Right ventricle myocardium superior (tissue), 1 donor: ENCODE data around the gene NCS1. TPM values are rescaled to one million over a fixed set of nuclear protein-coding genes. Genes with fewer than 3 reads are reported as not detected.
A peak's percentile ranks its signal among the peaks of the same experiment; 100 is the strongest.

ENCODE experiments used
- ATAC-seq: fragments of 200-7000 bp; cut with Tn5 transposase; one replicate; pipeline ENCODE4 v1.9.1; 2020; ENCODE audit warnings: mild to moderate bottlenecking; ENCODE audit not compliant: poor library complexity
- DNase-seq: peaks from one replicate; pipeline ENCODE4 v3.0.0-alpha.2; 2020
- intact Hi-C: fragments of 100-400 bp; cut with DNase I; formaldehyde crosslinking; loops from one replicate; pipeline ENCODE4 v1.11.2; 2022
- total RNA-seq: library from RNA; stranded (reverse); fragmentation: NEBNext Ultra II Directional; extraction: Animal tissue kit (Norgen Biotek cat#: 25700); gene quantifications from one replicate; pipeline ENCODE4 v1.2.1, GENCODE V29; 2021
- donor health status: DM: no; HTN: yes; CAD: no; lungs with severe emphysema.

Gene NCS1
- total RNA-seq, 1 donor from 2014 or later, result 5.0 TPM

DNA sequence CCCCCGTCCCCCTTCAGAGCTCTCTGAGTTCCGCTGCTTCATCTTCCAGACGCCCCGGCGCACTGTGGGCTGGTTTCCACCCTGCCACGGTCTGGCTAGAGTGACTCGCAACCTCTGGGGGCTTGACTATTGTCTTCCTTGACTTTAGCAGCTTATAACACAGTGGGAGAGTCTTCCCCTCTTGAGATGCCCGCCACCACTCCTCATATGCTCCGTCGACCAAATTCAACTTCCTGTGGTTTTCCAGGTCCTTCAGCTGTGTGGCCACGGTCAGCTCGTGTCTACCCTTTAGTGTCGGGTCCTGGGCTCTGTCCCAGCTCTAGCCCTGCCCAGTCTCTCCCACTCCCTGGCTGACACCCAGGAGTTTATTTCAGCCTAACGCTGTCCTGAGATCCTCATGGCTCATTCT is 28.2 kb upstream of the NCS1 start:
- intact Hi-C loops, result no loop called here
- DNase-seq (peak; percentile 53), ATAC-seq (peak; percentile 86)

DNA sequence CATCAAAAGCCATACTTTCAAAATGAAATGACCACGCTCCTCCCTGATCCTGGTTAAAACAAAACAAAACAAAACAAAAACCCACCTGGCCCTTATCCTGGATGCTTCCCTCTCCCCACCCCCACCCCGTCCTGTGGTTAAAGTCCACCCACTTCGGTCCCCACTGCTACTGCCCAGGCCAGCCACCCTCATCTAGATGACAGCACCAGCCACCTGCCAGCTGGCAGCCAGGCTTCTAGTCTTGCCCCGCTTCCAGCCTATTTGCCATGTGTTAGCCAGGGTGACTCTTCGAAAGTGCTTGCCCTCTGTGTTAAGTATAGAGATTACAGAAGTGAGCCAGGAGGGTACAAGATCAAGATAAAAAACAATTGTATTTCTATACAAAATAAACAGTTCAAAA is 27.5 kb upstream of the NCS1 start:
- DNase-seq (peak; percentile 67), ATAC-seq (peak; percentile 89)
- intact Hi-C loops, result no loop called here

DNA sequence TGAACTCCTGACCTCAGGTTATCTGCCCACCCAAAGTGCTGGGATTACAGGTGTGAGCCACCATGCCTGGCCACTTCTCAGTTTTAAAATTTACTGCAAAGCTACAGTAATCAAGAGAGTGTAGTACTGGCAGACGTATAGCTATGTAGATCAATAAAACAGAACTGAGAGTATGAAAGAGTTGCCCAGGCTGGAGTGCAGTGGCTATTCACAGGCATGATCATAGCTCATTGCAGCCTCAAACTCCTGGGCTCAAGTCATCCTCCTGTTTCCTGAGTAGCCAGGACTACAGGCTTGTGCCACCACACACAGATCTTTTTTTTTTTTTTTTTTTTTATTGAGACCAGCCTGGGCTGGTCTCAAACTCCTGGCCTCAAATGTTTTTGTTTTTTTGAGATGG is 26.5 kb upstream of the NCS1 start:
- DNase-seq (no peak), ATAC-seq (no peak)
- intact Hi-C loops, result no loop called here

DNA sequence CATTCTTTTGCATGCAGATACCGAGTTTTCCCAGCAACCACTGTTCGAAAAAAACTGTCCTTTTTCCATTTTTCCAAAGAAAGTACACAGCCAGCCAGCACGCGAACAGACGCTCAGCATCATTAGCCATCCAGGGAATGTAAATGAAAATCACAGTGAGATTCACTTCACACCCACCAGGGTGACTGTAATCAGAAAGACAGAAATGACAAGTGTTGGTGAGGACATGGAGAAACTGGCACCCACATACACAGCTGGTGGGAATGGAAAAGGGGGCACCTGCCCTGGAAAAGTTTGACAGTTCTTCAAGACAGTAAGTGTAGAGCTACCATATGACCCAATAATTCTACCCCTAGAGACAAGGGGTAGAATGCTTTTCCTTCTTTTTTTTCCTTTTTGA is 25.0 kb upstream of the NCS1 start:
- ATAC-seq (no peak), DNase-seq (peak; percentile 1)
- intact Hi-C loops, result no loop called here

DNA sequence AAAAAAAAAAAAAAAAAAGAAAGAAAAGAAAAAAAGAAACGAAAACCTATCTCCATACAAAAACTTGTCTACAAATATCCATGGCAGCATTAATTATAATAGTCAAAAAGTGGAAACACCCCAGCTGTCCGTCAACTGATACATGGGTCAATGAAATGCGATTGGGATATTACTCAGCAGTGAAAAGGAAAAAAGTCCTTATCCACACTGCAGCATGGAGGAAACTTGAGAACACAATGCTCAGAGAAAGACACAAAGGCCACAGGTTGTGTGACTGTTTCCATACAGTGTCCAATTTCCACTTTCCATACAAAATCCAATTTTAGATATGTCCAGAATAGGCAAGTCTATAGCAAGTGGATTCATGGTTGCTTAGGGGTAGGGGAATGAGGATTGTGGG is 24.3 kb upstream of the NCS1 start:
- DNase-seq (no peak), ATAC-seq (no peak)
- intact Hi-C loops, result no loop called here

DNA sequence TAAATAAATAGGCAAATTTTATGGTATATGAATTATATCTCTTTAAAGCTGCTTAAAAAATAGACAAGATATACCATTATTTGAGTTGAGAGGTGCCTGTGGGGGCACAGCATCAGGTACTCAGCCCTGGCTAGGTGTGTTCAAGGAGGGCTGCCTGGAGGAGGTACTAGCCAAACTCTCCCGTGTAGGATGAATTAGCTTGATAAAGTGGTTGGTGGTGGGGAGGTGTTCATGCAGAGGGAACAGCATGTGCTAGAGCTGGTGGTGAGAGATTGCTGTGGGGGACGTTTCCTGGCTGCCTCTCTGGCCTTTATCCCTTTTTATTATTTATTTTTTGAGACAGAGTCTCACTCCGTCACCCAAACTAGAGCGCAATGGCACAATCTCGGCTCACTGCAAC is 23.2 kb upstream of the NCS1 start:
- no peak for ATAC-seq
- peak; percentile 3 for DNase-seq
- intact Hi-C loops, result no loop called here

DNA sequence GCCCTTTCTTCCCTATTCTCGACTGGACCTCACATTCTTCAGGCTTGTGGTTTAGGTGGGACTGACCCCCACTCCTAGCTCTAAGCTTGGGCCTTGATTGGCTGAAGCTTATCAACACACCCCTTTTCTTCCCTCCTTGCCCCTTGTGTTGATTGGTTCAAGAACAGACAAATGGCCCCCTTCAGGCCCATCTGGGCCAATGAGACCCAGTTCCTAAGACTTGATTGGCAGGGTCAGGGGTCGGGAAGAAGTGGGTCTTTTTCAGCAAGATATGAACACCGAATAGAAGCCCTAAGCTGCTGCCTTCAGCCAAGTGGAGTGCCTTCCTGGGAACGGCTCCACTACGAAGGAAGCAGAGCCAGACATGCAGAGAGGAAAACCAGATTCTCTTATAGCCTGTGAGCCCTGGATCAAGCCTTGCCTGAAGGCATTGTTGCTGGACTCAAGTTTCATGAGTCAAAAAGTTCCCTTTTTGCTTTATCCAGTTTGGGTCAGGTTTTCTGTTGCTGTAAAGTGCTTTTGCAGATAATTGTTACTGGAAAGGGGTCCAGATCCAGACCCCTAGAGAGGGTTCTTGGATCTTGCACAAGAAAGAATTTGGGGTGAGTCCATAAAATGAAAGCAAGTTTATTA is 22.4 kb upstream of the NCS1 start:
- DNase-seq (peak; percentile 7), ATAC-seq (no peak)
- intact Hi-C loops, result no loop called here

DNA sequence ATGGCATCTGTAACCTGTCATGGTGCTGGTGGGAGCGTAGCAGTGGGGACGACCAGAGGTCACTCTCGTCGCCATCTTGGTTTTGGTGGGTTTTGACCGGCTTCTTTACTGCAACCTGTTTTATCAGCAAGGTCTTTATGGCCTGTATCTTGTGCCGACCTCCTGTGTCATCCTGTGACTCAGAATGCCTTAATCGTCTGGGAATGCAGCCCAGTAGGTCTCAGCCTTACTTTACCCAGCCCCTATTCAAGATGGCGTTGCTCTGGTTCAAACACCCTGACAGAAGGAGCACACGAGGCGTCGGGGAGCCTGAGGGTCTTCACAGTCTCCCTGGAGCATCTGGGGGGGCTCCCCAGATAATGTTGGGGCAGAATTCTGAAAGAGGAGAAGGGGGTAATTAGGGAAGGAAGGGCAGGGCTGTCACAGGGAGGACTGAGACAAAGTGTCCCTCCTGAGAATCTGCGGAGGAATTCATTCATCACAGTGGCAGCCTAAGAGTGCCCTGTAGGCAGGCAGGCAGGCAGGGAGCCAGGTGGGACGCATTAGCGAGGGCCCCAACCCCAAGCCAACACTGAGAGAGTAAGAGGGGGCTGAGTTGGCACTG is 21.3 kb upstream of the NCS1 start:
- DNase-seq (peak; percentile 2), ATAC-seq (no peak)
- intact Hi-C loops, result no loop called here

DNA sequence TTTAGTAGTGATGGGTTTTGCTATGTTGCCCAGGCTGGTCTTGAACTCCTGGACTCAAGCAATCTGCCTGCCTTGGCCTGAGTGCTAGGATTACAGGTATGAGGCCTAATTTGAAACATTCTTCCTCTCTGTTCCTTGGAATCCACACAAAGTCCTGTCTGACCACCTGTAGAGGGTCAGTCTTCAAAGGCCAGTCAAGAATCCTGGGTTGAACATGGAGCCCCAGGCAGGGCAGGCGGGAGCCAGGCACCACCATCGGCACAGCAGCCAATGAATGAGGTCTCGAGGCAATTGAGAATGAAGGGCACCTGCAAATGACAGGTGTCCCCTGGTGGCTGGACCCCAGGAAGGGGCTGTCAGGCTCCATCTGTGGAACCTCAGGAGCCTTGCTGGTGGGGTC is 17.4 kb upstream of the NCS1 start:
- ATAC-seq (no peak), DNase-seq (no peak)
- intact Hi-C loops, result no loop called here

DNA sequence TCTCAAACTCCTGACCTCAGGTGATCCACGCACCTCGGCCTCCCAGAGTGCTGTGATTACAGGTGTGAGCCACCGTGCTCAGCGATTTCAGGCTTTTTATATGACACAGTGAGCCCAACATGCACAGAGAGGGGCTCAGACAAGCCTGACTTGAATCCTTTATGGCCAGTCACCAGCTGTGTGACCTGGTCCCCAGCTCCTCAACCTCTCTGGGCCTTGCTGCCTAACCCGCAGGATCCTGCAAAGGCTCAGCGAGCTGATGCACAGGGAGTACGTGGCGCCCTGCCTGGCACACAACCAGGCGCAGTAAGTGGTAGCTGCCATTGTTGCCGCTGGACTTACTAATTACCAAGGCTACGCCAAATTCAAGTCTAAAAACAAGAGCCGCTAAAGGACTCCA is 16.6 kb upstream of the NCS1 start:
- ATAC-seq, result no peak
- intact Hi-C loops, result no loop called here
- no peak for DNase-seq

DNA sequence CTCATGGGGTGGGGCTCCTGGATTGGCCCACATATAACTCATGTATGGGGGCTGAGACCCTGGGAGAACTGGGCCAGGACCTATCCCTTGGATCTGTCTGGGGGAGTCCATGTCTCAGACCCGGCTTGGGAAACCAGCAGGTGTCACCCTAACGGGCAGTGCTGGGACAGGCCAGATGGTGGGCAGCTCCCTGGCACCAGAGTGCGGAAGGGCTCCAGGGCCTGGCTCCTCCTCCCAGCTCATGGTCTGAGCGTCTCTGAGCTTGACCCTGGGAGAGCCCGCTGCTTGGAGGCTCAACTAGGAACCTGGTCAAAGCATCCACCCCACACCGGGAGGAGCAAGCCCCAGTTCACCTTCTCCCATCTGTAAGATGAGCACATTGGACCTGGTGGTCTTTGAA is 15.5 kb upstream of the NCS1 start:
- DNase-seq (no peak), ATAC-seq (no peak)
- intact Hi-C loops, result no loop called here

DNA sequence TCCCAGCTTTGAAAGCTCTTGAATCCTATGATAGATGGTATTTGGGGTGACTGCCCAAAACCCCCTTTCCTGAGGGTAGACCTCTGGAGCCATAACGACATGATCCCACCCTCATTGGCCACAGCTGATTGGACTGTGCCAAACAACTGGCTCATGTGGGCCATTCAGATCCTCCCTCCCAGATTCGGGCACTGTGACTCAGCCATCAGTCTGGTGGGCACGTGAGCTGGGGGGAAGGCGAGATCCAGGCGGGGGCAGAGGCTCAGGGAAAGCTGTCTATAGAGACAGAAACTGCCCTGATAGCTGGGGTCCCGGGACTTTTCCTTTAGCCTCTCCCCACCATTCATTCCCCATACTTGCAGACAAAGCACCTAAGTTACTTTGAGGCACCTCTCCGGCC is 15.1 kb upstream of the NCS1 start:
- DNase-seq (no peak), ATAC-seq (no peak)
- intact Hi-C loops, result no loop called here

DNA sequence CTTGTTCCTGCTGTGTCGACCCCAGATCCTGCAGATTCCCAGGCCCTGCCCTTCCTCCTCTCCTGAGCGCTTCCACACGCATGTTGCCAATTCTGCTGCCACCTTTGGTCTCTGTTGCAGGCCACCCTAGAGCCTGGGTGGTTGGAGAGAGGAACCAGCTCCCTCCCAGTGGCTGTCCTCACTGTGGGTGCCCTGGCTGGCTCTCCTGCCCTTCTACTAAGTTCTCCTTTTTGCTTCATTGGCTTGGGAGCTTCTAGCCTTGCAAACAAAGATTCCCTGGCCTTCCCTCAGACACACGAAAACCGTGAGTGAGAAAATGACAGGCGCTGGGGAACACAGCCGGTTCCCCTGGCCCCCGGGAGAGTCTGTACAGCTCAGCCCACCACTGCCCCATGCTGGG is 14.2 kb upstream of the NCS1 start:
- DNase-seq (no peak), ATAC-seq (no peak)
- intact Hi-C loops, result no loop called here

DNA sequence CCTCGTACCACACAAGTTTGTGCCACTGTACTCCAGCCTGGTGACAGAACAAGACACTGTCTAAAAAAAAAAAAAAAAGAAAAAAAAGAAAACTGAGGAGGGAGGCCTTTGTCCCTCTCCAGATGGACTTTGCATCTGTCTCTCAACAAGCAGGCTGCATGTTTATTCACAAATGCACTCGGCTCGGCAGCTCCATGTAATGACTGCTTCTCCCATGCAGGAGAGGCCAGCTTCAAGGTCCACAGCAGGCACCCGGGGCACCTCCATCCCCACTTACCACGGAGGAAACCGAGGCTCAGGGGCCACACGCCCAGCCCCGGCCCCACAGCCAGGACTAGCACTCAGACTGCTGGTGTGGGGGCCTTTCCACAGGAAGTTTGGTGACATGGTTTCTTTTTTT is 13.1 kb upstream of the NCS1 start:
- ATAC-seq (no peak), DNase-seq (peak; percentile 17)
- intact Hi-C loops, result no loop called here

DNA sequence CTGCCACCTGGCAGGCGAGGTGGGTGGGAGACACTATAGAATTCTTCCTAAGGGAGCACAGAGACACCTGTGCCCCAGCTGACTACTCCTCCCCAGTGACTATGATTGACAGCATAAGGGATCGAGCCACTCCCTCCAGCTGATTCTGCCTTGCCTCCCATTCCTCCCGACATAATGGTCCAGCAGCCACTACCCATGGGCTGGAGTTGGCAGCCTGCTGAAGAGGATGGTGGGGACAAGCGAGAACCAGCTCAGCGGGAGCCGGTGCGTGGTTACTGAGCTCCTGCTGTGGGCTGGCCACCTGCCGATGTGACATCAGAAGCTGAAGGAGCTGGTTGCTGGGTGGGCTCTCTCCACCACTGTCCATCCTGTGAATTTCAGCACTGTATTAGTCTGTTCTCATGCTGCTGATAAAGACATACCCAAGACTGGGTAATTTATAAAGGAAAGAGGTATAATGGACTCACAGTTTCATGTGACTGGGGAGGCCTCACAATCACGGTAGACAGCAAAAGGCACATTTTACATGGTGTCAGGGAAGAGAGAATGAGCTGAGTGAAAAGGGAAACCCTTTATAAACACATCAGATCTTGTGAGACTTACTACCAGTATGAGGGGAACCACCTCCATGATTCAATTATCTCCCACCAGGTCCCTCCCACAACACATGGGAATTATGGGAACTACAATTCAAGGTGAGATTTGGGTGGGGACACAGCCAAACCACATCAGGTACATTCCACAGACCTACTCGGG is 12.1 kb upstream of the NCS1 start:
- ATAC-seq, result no peak
- no peak for DNase-seq
- intact Hi-C loops, result no loop called here

DNA sequence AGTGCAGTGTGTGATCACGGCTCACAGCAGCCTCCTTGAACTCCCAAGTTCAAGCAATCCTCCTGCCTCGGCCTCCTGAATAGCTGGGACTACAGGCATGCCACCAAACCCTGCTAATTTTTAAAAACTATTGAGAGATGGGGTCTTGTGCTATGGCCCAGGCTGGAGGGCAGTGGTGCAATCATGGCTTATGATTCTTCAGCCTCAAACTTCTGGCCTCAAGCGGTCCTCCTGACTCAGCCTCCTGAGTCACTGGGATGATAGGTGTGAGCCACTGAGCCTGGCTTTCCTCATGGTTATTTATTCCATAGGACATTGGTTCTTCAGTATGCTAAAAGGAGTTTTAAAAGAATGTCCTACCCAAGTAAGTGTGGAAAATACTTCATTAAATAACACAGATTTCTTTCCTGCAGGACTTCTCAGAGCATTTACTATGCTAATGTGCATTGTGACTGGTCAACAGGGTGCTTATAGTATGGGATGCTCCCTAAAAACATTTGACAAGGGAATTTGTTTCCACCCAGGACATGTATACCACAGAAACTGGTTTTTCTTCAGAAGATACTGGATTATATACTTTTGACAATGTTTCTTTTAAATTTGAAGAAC is 11.2 kb upstream of the NCS1 start:
- intact Hi-C loops, result no loop called here
- no peak for DNase-seq
- ATAC-seq, result no peak

DNA sequence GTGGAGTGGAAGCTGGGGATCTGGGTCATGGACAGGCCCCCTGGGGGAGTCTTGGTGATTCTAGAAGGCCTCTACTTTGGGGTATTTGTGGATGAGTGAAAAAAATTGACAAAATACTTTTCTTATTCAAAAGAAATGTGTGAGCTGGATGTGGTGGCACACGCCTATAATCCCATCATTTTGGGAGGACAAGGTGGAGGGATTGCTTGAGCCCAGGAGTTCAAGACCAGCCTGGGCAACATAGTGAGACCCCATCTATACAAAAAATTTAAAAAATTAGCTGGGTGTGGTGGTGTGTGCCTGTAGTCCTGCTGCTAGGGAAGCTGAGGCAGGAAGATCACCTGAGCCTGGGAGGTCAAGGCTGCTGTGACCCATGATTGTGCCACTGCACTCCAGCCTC is 6.6 kb upstream of the NCS1 start:
- ATAC-seq, result no peak
- no peak for DNase-seq
- intact Hi-C loops, result no loop called here

DNA sequence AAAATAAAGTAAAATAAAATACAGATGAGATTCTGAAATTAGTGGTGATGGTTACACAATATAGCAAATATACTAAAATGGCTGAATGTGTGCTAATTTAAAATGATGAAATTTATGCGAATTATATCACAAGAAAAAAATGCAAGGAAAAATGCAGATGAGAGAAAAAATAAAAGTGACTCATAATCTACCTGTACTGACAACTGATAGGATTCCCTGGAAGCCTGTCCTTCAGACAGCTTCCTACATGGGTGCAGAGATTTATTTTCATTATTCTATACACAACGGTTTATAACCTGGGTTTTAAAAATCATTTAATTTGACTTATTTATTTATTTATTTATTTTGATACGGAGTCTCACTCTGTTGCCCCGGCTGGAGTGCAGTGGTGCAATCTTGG is 5.8 kb upstream of the NCS1 start:
- intact Hi-C loops, result no loop called here
- DNase-seq (no peak), ATAC-seq (no peak)

DNA sequence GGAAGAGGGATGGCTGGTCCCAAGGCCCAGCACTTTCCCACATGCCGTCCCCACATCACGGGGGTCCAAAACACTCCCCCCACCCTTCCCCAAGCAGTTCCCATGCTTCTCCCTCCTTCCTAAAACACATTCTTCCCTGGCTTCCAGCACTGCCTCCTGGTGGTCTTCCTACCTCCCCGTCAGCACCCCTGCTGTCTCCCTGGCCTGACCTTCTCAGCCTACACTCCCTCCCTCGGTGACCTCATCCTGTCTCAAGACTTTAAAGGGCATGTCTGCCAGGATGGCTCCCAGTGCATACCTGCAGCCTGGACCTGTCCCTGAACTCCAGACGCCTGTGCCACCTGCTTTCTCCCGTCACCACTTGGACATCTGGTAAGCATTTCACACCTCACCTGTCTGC is 4.3 kb upstream of the NCS1 start:
- intact Hi-C loops, result no loop called here
- ATAC-seq, result no peak
- no peak for DNase-seq
